ENCODE measurements around the gene SMARCD2.

Gene SMARCD2

DNA sequence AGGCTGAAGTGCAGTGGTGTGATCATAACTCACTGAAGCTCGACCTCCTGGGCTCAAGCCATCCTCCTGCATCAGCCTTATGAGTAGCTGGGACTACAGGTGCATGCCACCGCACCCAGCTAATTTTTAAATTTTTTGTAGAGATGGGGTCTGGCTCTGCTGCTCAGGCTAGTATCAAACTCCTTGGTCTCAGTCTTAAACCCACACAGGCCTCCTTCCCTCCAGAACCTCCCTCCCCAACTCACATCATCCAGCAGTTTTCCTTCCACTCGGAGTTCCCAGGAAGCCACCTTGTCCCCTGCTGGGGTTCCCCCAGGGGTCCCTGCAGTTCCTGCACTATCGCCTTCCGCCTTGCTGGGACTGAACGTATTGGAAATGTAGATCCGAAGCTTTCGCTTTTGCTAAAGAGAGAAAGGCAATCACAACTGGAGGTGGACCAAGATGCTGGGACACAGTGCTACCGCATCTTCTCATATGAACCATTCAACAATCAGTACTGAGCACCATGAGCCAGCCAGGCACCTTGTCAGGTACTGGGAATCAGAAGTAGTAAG lies 7.2 kb downstream of the SMARCD2 start:
- Histone ChIP-seq H3K4me3 (ENCODE audit: low read length) (no peak overlapping the region), H3K36me3 (ENCODE audit: control insufficient read depth, insufficient read depth, low read length) (peaks cover 25% of the 10 kb centered on the region), H3K9ac (ENCODE audit: low read length) (no peak overlapping the region), H3K27me3 (ENCODE audit: control insufficient read depth, insufficient read depth, low read length) (no peaks in the 10 kb centered on the region), H3K9me3 (ENCODE audit: control insufficient read depth, low read length) (no peaks in the 10 kb centered on the region), H3K4me1 (ENCODE audit: control insufficient read depth, insufficient read depth, low read length) (peaks cover 24% of the 10 kb centered on the region)

DNA sequence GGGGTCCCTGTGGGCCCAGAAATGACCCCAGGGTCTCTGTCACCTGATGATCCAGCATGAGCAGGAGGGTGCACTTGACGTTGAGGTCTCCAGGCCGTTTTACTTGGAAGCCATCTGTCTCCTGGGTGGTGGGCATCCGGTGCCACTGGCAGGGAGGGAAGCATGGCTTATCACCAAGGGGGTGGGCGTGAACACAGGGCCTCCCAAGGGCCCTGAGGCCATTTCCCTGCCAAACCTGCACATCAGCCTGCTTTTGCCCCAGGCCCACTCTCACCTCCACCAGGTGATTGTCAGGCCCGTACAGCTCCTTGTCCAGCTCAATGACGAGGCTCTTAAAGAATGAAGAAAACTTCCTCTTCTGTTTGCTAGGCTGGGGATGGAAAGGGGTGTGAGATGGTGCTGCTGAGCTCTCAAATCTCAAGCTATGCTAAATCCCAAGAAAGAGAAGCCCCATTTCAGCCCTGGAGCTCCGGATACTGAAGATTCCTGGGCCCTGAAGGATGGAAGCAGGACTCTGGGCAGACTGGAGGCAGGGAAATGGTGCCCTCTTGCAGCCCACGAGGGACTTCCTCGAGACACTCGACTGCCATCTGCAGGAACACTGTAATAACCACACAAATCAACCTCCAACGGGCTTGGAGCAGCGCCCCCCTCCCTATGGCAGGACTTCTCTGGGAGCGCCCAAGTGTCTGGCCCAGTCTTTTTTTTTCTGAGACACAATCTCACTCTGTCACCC lies 7.9 kb downstream of the SMARCD2 start:
- peaks cover 18% of the 10 kb centered on the region for H3K4me1 ChIP-seq (ENCODE audit: control insufficient read depth, insufficient read depth, low read length)
- no peaks in the 10 kb centered on the region for H3K27me3 ChIP-seq (ENCODE audit: control insufficient read depth, insufficient read depth, low read length)
- H3K4me3 ChIP-seq (ENCODE audit: low read length): no peak overlapping the region
- no peaks in the 10 kb centered on the region for H3K9me3 ChIP-seq (ENCODE audit: control insufficient read depth, low read length)
- H3K36me3 ChIP-seq (ENCODE audit: control insufficient read depth, insufficient read depth, low read length): peaks cover 25% of the 10 kb centered on the region
- no peak overlapping the region for H3K9ac ChIP-seq (ENCODE audit: low read length)

DNA sequence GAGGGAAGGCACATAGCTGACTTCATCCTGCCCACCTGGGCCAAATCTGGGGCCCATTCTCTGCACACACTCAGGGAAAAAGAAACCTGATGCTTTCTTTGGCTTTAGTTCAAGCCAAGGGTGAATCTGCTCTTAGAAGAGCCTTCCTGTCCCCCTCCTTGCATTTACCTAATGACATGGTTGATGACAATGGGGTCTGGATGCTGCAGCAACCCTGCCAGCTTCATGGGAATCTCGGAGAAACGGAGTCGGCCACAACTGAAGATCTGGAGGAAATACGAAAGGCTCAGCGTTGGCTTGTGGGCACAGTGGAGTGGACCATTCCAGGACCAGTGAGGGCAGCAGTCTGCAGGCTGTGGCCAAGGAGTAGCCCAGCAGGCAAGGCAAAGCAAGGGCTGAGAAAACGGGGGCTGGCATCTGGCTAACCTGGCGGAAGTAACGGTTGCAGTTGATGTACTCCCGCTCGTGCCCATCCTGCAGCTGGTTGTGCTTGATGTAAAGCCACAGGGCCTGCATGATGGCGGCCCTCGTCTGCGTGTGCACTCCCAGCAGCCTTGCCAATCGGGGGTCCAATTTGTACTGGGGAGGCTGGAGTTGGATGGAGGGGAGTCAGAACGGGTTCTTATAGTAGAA lies 8.6 kb downstream of the SMARCD2 start:
- H3K9ac ChIP-seq (ENCODE audit: low read length): no peak overlapping the region
- H3K4me1 ChIP-seq (ENCODE audit: control insufficient read depth, insufficient read depth, low read length): peaks cover 11% of the 10 kb centered on the region
- H3K36me3 ChIP-seq (ENCODE audit: control insufficient read depth, insufficient read depth, low read length): peaks cover 25% of the 10 kb centered on the region
- no peaks in the 10 kb centered on the region for H3K9me3 ChIP-seq (ENCODE audit: control insufficient read depth, low read length)
- H3K4me3 ChIP-seq (ENCODE audit: low read length): no peak overlapping the region
- no peaks in the 10 kb centered on the region for H3K27me3 ChIP-seq (ENCODE audit: control insufficient read depth, insufficient read depth, low read length)

DNA sequence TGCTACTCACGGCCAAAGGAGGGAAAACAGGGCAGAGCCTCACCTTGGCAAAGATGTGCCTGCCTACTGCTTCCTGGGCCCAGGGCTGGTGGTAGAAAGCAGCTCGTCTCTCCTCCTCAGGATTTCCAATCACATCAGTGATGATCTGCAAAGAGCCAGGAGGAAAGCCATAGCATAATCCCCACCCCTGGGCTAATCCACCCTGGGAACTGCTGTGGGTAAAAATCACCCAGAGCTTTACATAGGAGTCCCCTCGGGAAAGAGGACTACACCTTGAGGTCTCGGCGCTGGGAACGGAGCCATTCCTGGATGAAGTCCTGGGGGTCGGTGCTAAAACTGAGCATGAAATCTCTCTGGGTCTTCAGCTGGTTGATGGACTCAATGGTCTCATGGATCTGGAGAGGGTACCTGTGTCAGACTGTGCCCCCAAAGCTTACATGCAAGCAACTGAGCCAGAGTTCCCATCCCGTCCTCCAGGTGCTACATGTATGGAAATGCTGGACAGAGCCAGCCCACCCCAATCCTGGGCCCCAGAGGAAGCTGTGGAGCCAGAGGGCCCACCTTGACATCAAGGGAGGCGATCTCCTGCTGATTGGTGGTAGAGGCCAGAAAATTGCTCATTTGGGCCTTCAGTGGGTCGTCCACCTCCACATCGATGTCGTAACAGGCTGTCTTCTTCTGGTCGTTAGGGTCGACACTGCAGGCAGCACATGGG lies 9.3 kb downstream of the SMARCD2 start:
- H3K4me3 ChIP-seq (ENCODE audit: low read length): no peak overlapping the region
- no peak overlapping the region for H3K9ac ChIP-seq (ENCODE audit: low read length)
- H3K36me3 ChIP-seq (ENCODE audit: control insufficient read depth, insufficient read depth, low read length): peaks cover 25% of the 10 kb centered on the region
- H3K9me3 ChIP-seq (ENCODE audit: control insufficient read depth, low read length): no peaks in the 10 kb centered on the region
- peaks cover 11% of the 10 kb centered on the region for H3K4me1 ChIP-seq (ENCODE audit: control insufficient read depth, insufficient read depth, low read length)
- H3K27me3 ChIP-seq (ENCODE audit: control insufficient read depth, insufficient read depth, low read length): no peaks in the 10 kb centered on the region

DNA sequence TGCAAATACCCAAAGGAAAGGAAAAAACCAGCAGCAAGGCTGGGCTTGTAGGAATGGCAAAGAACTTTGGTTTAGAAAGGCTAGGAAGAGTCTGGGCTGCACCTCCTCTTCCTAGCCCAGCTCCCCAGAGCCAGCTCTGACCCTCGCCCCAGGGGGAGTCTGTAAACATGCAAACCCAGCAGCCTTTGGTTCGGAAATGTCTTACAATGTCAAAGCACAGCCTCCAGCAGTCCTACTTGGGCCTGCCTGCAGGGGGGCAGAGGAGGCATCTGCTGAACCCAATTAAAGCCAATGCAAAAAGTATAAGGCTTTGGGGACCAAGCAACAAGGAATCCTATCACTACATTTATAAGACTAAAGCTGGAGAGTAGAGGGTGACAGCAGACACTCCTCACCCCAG lies 10.0 kb downstream of the SMARCD2 start:
- Histone ChIP-seq H3K4me3 (ENCODE audit: low read length) (no peak overlapping the region), H3K27me3 (ENCODE audit: control insufficient read depth, insufficient read depth, low read length) (no peaks in the 10 kb centered on the region), H3K36me3 (ENCODE audit: control insufficient read depth, insufficient read depth, low read length) (peaks cover 25% of the 10 kb centered on the region), H3K4me1 (ENCODE audit: control insufficient read depth, insufficient read depth, low read length) (peaks cover 10% of the 10 kb centered on the region), H3K9me3 (ENCODE audit: control insufficient read depth, low read length) (no peaks in the 10 kb centered on the region), H3K9ac (ENCODE audit: low read length) (no peak overlapping the region)

DNA sequence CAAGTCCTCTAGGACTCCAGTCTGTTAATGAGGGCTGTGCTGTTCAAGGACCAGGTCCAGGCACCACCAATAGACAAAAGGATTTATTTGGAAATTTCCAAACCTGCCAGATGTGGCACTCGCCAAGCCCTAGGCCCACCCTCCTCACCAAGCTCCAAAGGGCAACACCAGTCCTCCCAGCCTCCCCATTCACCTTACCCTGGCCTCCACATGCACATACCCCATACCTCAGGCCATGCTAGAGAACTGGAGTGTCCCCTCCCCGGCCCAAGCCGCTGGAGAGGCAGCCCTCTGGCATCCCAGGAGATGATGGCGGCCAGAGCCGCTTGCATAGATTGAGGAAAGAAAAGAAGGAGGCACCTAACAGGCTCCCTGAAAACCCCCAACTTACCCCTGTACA lies 10.5 kb downstream of the SMARCD2 start:
- H3K9me3 ChIP-seq (ENCODE audit: control insufficient read depth, low read length): no peaks in the 10 kb centered on the region
- no peak overlapping the region for H3K4me3 ChIP-seq (ENCODE audit: low read length)
- no peaks in the 10 kb centered on the region for H3K27me3 ChIP-seq (ENCODE audit: control insufficient read depth, insufficient read depth, low read length)
- peaks cover 10% of the 10 kb centered on the region for H3K4me1 ChIP-seq (ENCODE audit: control insufficient read depth, insufficient read depth, low read length)
- H3K9ac ChIP-seq (ENCODE audit: low read length): no peak overlapping the region
- peaks cover 25% of the 10 kb centered on the region for H3K36me3 ChIP-seq (ENCODE audit: control insufficient read depth, insufficient read depth, low read length)

DNA sequence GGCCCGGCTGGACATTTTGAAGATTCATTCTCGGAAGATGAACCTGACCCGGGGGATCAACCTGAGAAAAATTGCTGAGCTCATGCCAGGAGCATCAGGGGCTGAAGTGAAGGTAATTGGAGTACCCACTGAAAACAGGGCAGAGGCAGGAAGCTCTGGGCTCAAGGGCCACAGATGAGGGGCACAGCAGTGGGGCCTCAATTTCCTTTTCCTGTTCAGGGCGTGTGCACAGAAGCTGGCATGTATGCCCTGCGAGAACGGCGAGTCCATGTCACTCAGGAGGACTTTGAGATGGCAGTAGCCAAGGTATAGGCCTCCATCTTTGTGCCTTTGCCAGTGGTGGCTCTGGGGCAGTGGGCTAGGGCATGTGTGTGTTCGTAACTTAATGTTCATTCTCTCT lies 11.0 kb downstream of the SMARCD2 start:
- Histone ChIP-seq H3K9ac (ENCODE audit: low read length) (no peak overlapping the region), H3K4me1 (ENCODE audit: control insufficient read depth, insufficient read depth, low read length) (peaks cover 10% of the 10 kb centered on the region), H3K4me3 (ENCODE audit: low read length) (no peak overlapping the region), H3K9me3 (ENCODE audit: control insufficient read depth, low read length) (no peaks in the 10 kb centered on the region), H3K27me3 (ENCODE audit: control insufficient read depth, insufficient read depth, low read length) (no peaks in the 10 kb centered on the region), H3K36me3 (ENCODE audit: control insufficient read depth, insufficient read depth, low read length) (peaks cover 25% of the 10 kb centered on the region)

DNA sequence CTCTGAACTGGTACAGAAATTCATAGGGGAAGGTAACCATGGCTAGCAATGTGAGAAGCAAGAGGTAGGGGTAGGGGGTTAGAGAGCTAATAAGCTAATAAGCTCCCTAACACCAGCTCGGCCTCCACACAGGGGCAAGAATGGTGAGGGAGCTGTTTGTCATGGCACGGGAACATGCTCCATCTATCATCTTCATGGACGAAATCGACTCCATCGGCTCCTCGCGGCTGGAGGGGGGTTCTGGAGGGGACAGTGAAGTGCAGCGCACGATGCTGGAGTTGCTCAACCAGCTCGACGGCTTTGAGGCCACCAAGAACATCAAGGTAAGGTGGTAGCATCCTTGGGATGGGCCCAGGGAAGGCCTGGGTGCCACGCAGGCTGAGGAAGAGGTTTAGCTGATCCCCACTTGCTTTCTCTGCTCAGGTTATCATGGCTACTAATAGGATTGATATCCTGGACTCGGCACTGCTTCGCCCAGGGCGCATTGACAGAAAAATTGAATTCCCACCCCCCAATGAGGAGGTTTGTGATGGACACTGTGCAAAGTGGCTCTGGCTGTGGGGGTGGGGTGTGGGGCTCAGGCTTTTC lies 11.5 kb downstream of the SMARCD2 start:
- Histone ChIP-seq H3K9ac (ENCODE audit: low read length) (no peak overlapping the region), H3K4me1 (ENCODE audit: control insufficient read depth, insufficient read depth, low read length) (peaks cover 13% of the 10 kb centered on the region), H3K36me3 (ENCODE audit: control insufficient read depth, insufficient read depth, low read length) (peaks cover 25% of the 10 kb centered on the region), H3K27me3 (ENCODE audit: control insufficient read depth, insufficient read depth, low read length) (no peaks in the 10 kb centered on the region), H3K9me3 (ENCODE audit: control insufficient read depth, low read length) (no peaks in the 10 kb centered on the region), H3K4me3 (ENCODE audit: low read length) (no peak overlapping the region)

DNA sequence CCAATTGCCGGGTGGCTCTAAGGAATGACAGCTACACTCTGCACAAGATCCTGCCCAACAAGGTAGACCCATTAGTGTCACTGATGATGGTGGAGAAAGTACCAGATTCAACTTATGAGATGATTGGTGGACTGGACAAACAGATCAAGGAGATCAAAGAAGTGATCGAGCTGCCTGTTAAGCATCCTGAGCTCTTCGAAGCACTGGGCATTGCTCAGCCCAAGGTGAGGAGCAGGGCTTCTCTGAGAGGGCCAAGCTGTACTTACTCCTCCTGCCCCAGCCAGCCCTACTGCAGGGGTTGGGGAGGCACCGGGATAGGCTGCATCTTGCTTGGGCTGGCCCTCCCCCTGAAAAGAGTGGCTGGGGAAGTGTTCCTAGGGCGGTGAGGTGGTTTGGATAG lies 12.2 kb downstream of the SMARCD2 start:
- no peaks in the 10 kb centered on the region for H3K27me3 ChIP-seq (ENCODE audit: control insufficient read depth, insufficient read depth, low read length)
- H3K9me3 ChIP-seq (ENCODE audit: control insufficient read depth, low read length): no peaks in the 10 kb centered on the region
- H3K9ac ChIP-seq (ENCODE audit: low read length): no peak overlapping the region
- peaks cover 25% of the 10 kb centered on the region for H3K36me3 ChIP-seq (ENCODE audit: control insufficient read depth, insufficient read depth, low read length)
- no peak overlapping the region for H3K4me3 ChIP-seq (ENCODE audit: low read length)
- peaks cover 19% of the 10 kb centered on the region for H3K4me1 ChIP-seq (ENCODE audit: control insufficient read depth, insufficient read depth, low read length)

DNA sequence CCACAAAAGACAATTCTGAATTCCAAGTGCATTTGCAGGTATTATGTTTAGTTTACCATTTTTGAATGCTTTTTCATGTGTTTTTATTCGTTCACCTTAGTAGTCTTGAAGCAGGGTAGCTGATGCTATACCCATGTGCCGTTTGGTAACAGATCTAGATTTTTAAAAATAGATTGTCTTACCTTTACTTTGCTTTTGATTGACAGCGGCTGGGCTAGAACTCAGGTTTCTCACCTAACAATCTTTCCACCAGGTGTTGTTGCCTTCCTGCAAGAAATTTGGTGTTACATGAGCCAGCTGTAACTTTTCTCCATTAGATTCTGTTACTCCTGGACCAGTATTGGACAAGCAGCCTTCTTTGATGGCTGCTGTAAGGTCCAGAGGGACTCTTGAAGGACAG lies 13.5 kb downstream of the SMARCD2 start:
- H3K4me3 ChIP-seq (ENCODE audit: low read length): no peak overlapping the region
- H3K36me3 ChIP-seq (ENCODE audit: control insufficient read depth, insufficient read depth, low read length): peaks cover 32% of the 10 kb centered on the region
- peaks cover 19% of the 10 kb centered on the region for H3K4me1 ChIP-seq (ENCODE audit: control insufficient read depth, insufficient read depth, low read length)
- H3K9me3 ChIP-seq (ENCODE audit: control insufficient read depth, low read length): no peaks in the 10 kb centered on the region
- no peaks in the 10 kb centered on the region for H3K27me3 ChIP-seq (ENCODE audit: control insufficient read depth, insufficient read depth, low read length)
- no peak overlapping the region for H3K9ac ChIP-seq (ENCODE audit: low read length)

DNA sequence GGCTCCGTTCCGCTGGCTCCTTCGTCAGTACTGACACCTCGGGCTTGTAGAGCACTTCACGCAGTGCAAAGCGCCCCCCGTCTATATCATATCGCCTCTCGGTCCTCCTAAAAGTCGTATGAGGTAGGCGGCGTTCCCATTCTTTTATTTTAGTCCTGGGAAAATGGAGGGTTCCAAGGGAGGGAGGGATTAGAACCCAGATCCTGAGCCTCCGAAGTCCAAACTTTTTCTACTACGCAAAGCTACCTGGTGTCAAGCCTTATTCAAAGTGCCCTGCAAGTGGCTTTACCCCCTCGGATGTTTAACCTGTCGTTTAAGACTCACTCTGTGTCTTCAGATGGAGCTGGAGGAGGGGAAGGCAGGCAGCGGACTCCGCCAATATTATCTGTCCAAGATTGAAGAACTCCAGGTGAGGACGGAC lies 14.7 kb downstream of the SMARCD2 start:
- peaks cover 19% of the 10 kb centered on the region for H3K4me1 ChIP-seq (ENCODE audit: control insufficient read depth, insufficient read depth, low read length)
- no peaks in the 10 kb centered on the region for H3K9me3 ChIP-seq (ENCODE audit: control insufficient read depth, low read length)
- H3K36me3 ChIP-seq (ENCODE audit: control insufficient read depth, insufficient read depth, low read length): peaks cover 24% of the 10 kb centered on the region
- H3K4me3 ChIP-seq (ENCODE audit: low read length): peak overlapping the region; percentile 90
- no peaks in the 10 kb centered on the region for H3K27me3 ChIP-seq (ENCODE audit: control insufficient read depth, insufficient read depth, low read length)
- H3K9ac ChIP-seq (ENCODE audit: low read length): peak overlapping the region; percentile 85
